HG03342 (cell line): Measurements from ENCODE around the gene NCOA3.
"Not testable (repeated sequence)": the region's sequence is repeated elsewhere in the genome, so short reads cannot be mapped to it uniquely, and the experiment has no call there.

Experiments
- ATAC-seq: cut with Tn5 transposase; IDR thresholded peaks from one replicate; pipeline ENCODE4 v1.9.1; 2021; ENCODE audit warnings: mild to moderate bottlenecking, moderate library complexity; ENCODE audit not compliant: unreplicated experiment

The NCOA3 gene

DNA sequence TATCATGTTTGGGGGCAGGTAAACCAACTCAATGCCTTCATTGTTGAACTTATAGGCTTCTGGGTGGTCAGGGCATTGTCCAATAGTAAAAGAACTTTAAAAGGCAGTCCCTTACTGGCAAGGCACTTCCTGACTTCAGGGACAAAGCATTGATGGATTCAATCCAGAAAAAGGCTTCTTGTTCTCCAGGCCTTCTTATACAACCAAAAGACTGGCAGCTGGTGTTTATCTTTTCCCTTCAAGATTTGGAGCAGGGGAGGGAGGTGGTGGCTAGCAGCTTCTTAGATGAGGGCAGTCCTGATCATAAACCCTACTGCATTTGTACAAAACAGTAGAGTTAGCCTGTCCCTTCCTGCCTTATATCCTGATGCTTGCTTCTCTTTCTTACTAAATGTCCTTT lies 57.5 kb downstream of the NCOA3 start:
- ATAC-seq, result no peak

DNA sequence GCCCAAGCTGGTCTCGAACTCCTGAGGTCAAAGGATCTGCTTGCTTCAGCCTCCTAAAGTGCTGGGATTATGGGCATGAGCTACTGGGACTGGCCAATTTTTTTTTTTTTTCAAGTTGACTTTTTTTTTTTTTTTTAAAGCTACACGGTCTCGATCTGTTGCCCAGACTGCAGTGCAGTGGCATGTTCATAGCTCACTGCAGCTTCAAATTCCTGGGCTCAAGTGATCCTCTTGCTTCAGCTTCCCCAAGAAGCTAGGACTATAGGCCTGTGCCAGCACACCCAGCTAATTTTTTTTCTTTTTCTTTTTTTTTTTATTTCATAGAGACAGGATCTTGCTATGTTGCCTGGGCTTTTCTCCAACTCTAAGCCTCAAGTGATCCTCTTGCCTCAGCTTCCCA lies 59.5 kb downstream of the NCOA3 start:
- ATAC-seq, result no peak

DNA sequence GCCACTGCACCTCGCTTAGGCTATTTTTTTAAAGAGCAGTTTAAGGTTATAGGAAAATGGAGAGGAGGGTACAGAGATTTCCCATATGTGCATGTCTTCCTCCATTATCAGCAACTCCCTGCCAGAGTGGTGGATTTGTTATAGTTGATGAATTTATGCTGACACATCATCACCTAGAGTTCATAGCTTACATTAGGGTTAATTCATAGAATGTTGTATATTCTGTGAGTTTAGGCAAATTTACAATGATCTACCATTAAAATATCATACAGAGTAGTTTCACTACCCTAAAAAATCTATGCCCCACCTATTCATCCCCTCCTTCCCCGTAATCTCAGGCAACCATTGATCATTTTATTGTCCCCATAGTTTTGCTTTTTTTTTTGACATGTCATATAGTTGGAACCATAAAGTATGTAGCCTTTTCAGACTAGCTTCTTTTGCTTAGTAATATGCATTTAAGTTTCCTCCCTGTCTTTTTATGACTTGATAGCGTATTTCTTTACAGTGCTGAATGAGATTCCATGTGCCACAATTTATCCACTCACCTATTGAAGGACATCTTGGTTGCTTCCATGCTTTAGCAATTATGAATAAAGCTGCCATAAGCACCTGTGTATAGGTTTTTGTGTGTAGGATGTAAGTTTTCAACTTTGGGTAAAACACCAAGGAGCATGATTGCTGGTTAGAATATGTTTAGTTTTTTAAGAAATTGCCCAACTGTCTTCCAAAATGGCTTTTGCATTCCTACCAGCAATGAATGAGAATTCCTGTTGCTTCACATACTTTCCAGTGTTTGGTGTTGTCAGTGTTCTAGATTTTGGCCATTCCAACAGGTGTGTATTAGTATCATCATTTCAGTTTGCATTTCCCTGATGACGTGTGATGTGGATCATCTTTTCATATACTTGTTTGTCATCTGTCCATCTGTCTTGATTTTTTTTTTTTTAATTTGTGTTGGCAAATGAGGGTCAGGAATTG lies 60.2 kb downstream of the NCOA3 start:
- ATAC-seq, result no peak

GRCh38 chr20:47566269-47566668 lies 64.6 kb downstream of the NCOA3 start:
- ATAC-seq, result no peak

DNA sequence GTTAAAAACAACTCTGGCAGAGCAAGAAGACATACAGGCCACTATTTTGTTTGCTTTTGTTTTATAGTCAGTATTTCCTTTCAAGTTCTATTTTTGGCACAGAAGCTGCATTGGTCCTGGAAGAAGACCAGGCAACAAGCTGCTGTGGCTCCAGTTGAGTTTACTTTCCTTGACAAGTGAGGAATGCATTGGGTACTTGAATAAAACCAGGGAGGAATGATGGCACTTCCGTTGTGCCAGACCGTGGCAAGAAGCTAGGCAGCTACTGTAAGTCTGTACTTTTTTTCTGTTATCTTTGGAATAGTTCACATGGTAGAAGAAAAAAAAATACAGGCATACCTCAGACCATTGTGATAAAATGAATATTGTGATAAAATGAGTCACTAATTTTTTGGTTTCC lies 66.3 kb downstream of the NCOA3 start:
- ATAC-seq, result no peak

GRCh38 chr20:47568837-47569410 lies 67.2 kb downstream of the NCOA3 start:
- no peak for ATAC-seq

DNA sequence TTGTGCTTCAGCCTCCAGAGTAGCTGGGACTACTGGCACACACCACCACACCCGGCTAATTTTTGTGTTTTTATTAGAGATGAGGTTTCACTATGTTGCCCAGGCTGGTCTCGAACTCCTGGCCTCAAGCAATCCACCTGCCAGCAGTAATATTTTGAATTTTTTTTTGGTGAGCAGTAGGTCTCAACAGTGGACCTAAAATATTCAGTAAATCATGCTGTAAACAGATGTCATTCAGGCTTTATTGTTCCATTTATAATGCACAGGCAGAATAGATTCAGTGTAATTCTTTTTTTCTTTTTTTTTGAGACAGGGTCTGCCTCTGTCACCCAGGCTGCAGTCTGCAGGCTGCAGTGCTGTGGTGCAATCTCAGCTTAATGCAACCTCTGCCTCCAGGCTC lies 69.7 kb downstream of the NCOA3 start:
- no peak for ATAC-seq

GRCh38 chr20:47572105-47572729 lies 70.5 kb downstream of the NCOA3 start:
- ATAC-seq, result no peak

GRCh38 chr20:47573559-47573958 lies 71.9 kb downstream of the NCOA3 start:
- ATAC-seq, result no peak

GRCh38 chr20:47574616-47575364 lies 73.1 kb downstream of the NCOA3 start:
- ATAC-seq, result no peak

DNA sequence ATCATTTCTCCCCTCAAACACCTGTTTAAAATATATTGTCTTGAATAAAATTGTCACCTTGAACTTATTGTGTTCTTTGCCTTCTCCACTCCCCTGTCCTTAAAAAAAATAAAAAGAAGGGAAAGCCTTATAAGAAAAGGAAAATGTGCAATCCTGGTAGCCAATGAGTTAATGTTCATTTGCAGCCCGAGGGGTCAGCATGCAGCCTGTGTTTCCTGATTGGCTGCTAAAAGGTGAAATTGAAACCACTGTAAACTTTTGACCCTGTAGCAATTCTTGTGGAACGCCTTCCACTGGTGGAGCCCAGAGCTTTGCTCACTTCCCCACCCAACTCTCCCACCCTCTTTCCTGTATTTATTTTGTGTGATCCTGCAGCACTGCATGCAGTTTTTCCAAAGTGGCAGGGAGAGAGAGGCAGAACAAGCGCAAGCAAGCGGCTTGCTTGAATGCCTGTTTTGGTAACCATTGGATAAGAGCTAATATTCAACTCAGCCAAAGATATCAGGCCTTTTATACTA lies 74.9 kb downstream of the NCOA3 start:
- no peak for ATAC-seq

DNA sequence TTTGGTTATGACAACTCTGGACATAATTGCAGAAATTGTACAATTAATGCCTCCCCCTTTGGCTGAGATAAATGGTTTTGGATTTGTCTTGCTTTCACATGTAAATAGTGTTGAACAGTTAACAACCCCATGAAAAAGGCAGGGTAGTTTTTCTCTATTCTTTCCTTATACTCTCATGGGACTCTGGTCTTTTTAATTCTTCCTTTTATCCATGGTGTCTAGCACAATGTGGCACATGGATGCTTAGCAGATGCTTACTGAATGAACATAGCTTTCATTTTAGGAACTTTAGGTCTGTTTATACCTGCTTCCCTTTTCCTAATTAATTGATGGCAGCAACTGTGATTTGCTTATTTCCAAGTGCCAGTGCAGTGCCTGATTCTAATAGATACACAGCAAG lies 75.6 kb downstream of the NCOA3 start:
- no peak for ATAC-seq

DNA sequence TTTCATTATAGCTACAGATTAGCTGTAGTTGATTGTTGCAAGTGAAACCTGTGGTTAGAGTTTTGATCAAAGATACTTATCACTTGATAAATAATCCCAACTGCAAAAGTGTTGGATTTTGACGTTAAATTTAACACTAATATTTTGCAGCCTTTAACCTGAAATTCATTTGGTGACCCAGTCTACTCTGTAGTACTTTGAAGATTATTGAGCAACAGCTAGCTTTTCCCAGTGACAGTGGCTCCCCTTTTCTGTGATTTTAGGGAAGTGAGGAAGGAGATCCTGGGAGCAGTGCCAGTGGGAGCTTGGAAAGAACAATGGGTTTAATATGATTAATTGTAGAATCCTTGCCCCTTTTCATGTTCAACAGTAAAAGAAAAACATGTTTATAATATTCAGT lies 76.9 kb downstream of the NCOA3 start:
- ATAC-seq, result no peak

- ATAC-seq, result not testable (repeated sequence)
Observed at GRCh38 chr20:47580686-47581085, 79.0 kb downstream of the NCOA3 start.

DNA sequence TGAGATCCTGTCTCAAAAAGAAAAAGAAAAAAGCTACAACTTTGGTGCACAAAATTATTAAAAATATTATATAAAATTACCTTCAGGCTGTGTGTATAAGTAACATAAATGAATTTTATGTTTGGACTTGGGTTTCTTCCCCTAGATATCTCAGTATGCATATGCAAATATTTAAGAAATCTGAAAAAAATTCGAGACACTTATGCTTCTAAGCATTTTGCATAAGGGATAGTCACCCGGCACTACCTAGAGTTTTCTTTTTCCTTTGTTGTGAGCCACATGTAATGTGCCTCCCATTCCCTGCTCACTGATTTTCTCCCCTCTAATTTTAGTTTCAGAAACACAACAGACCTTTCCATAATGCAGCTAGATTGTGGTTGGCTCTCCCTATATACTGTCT lies 79.4 kb downstream of the NCOA3 start:
- no peak for ATAC-seq

- no peak for ATAC-seq
Observed at GRCh38 chr20:47583551-47583950, 81.9 kb downstream of the NCOA3 start.

- ATAC-seq, result no peak
Observed at GRCh38 chr20:47585087-47585747, 83.5 kb downstream of the NCOA3 start.

DNA sequence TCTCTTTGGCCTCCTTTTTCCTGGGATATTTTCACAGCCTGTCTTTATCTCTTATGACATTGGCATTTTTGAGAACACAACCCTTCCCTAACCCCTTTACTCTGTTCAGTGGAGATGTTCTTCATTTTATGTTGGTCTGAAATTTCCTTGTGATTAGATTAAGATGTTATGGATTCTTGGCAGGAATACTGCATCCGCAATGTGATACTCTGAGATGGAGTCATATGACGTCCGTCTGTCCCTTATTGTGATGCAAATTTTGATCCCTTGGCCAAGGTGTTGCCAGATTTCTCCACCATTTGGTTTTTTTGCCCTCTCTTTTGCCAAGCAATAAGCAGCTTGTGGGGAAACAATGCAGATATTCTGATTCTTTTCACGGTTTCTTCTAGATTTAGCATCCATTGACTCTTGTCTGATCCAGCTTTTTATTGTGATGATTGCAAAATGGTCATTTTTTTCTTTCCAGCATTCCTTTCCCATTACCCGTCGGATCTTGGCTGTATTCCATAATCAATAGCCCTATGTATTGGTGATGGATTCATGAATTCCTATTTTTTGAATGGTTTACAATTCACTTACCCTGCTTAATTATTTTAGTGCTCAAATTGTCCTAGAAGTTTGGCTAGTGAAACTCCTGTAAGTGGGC lies 85.1 kb downstream of the NCOA3 start:
- no peak for ATAC-seq

GRCh38 chr20:47588158-47588557 lies 86.5 kb downstream of the NCOA3 start:
- no peak for ATAC-seq

GRCh38 chr20:47591231-47591630 lies 89.5 kb downstream of the NCOA3 start:
- ATAC-seq, result no peak
